Spleen (tissue), 11 donors: ENCODE data around the gene GATA6. TPM values are rescaled to one million over a fixed set of nuclear protein-coding genes. Genes with fewer than 3 reads are reported as not detected.
"Not testable (repeated sequence)": the region's sequence is repeated elsewhere in the genome, so short reads cannot be mapped to it uniquely, and the experiment has no call there.

Experiments
- DNase-seq: peaks from one replicate; pipeline ENCODE4 v3.0.0-alpha.2; 2020
- H3K27ac ChIP-seq, 8 donors: fragments of 200-600 bp; sonication (generic) in 7 of 8; 1 replicate in 4 of 8; 2 replicates in 4 of 8; pipeline versions ENCODE4 v1.5.0 to v1.8.0; 2016 to 2021; ENCODE audit warnings: inconsistent platforms in 4 of 8, mild to moderate bottlenecking in 4 of 8, moderate library complexity in 1 of 8
- H3K27me3 ChIP-seq, 7 donors: fragments of 200-600 bp; sonication (generic) in 6 of 7; replicated peaks in 1 of 7; 1 replicate in 4 of 7; 2 replicates in 3 of 7; pipeline versions ENCODE4 v1.5.0 to v1.8.0; 2016 to 2021; ENCODE audit warnings: inconsistent platforms in 3 of 7, mild to moderate bottlenecking in 1 of 7
- H3K36me3 ChIP-seq, 6 donors: fragments of 200-600 bp; sonication (generic) in 5 of 6; 1 replicate in 4 of 6; 2 replicates in 2 of 6; pipeline versions ENCODE4 v1.5.0 to v1.8.0; 2016 to 2021; ENCODE audit warnings: inconsistent platforms in 2 of 6
- H3K4me1 ChIP-seq, 6 donors: fragments of 200-600 bp; sonication (generic) in 5 of 6; 1 replicate in 3 of 6; 2 replicates in 3 of 6; pipeline versions ENCODE4 v1.5.0 to v1.8.0; 2016 to 2021; ENCODE audit warnings: inconsistent platforms in 3 of 6
- H3K4me3 ChIP-seq, 8 donors: fragments of 200-600 bp; sonication (generic) in 7 of 8; 1 replicate in 4 of 8; 2 replicates in 4 of 8; pipeline versions ENCODE4 v1.5.0 to v1.8.0; 2016 to 2021; ENCODE audit warnings: inconsistent platforms in 4 of 8, mild to moderate bottlenecking in 4 of 8, moderate library complexity in 2 of 8
- H3K9me3 ChIP-seq, 8 donors: fragments of 200-600 bp; sonication (generic) in 7 of 8; 1 replicate in 4 of 8; 2 replicates in 4 of 8; pipeline versions ENCODE4 v1.5.0 to v1.8.0; 2016 to 2021; ENCODE audit warnings: inconsistent platforms in 4 of 8
- CTCF ChIP-seq, 11 experiments: fragments of 200-600 bp in 7 of 11; fragments of 450-650 bp in 4 of 11; sonication (generic) in 4 of 11; IDR thresholded peaks in 8 of 11; conservative IDR thresholded peaks in 3 of 11; 1 replicate in 7 of 11; 2 replicates in 4 of 11; pipeline versions ENCODE4 v1.4.0 to v1.8.0; 2016 to 2021; ENCODE audit warnings: antibody characterized with exemption in 11 of 11, inconsistent platforms in 4 of 11, mild to moderate bottlenecking in 1 of 11
- POLR2A ChIP-seq, 3 donors: fragments of 450-650 bp; IDR thresholded peaks; one replicate each; pipeline ENCODE4 v1.5.1; 2017; ENCODE audit warnings: antibody characterized with exemption in 3 of 3, mild to moderate bottlenecking in 1 of 3
- POLR2AphosphoS5 ChIP-seq, 3 donors: sonication (generic); formaldehyde crosslinking; IDR thresholded peaks; one replicate each; pipeline ENCODE4 v1.5.1; 2017; ENCODE audit warnings: antibody characterized with exemption in 3 of 3
- WGBS, 5 donors: extraction: QIAGEN DNeasy Blood & Tissue Kit in 3 of 5; methylation state at CpG; one replicate each; pipeline versions ENCODE4 v1.1.5 to v1.1.7; 2013 to 2018; 5-methylcytosine and 5-hydroxymethylcytosine counted together
- intact Hi-C: fragments of 100-400 bp; cut with DNase I; formaldehyde crosslinking; loops from one replicate; pipeline ENCODE4 v1.15.0; 2023; ENCODE audit warnings: low total_unique reads
- polyA plus RNA-seq, 3 donors: library from polyadenylated mRNA; stranded (reverse); fragments of 200-250 nt; gene quantifications; one replicate each; pipeline ENCODE4 v1.2.1, GENCODE V29; 2013
- total RNA-seq, 7 donors: library from RNA; depleted of rRNA in 3 of 7; stranded (reverse); fragments of >200 nt in 3 of 7; fragmentation: NEBNext Ultra II Directional in 4 of 7; extraction: Animal tissue kit (Norgen Biotek cat#: 25700) in 4 of 7; gene quantifications; one replicate each; pipeline versions ENCODE4 v1.1.0 to v1.2.1, GENCODE V29; 2016 to 2021
- donor health status: healthy with polysubstance abuse.
- donor health status: DM: no; HTN: no; CAD: no; lungs with moderate emphysema.
- donor health status: DM: no; HTN: no; CAD: no.
- donor health status: Bipolar disorder and iron deficiency.
- donor health status: healthy.
- donor health status: DM: no; HTN: no; CAD: no.
- donor health status: DM: yes; HTN: yes; CAD: no.

GATA6 gene
- total and polyA plus RNA-seq, 10 donors: 4.2 to 65.3 (median 34.8) TPM

DNA sequence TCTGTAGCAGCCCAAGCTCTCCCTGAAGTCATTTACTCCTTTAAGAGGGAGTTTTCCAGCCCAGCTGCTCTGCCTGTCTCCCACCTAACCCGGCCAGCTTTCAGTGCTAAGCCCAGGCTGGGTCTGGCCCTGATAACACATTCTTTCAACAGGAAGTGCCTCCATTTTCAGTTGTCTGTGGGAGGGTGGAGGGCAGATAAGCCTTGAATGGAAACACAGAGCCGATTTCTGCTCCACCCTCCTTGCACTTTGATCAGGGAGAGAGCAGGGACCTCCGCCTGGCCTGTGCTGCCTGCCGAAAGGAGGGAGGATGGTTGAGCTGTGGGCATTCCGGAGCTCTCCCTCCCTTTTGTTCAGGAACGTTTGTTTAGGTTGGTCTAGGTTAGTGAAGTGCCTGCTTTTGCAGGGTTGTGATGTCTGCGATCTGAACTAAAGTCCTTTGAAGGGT, 24.8 kb downstream of the GATA6 start:
- Histone ChIP-seq H3K4me1 (peaks cover 7 to 95% (median 31%) of the 10 kb centered on the region in 6 donors), H3K9me3 (no peaks in the 10 kb centered on the region), H3K27ac (peak overlapping the region in 6 of 8 donors; percentile 3 to 66 (median 46)), H3K27me3 (peaks cover 0 to 7% (median 0%) of the 10 kb centered on the region in 7 donors), H3K36me3 (peaks cover 0 to 3% (median 0%) of the 10 kb centered on the region in 6 donors), H3K4me3 (no peak overlapping the region)
- WGBS, 5 donors: 48 to 67% (median 58%) methylated on average over 7 of the region's 7 CpGs
- no peak for DNase-seq
- intact Hi-C loops: loop anchor here (10.0 kb wide), 1 partner anchor 371 kb away; no protein-coding TSS in a partner anchor
- peak in 2 of 3 donors; percentile 63 to 69 for TF ChIP-seq POLR2AphosphoS5 (IDR thresholded peaks at IDR 0.05)
- TF ChIP-seq CTCF (IDR thresholded peaks at IDR 0.05 in 8 of 11, conservative IDR thresholded peaks at IDR 0.05 in 3 of 11): no peak
- no peak for TF ChIP-seq POLR2A (IDR thresholded peaks at IDR 0.05)

- DNase-seq: no peak
- intact Hi-C loops: loop anchor here (10.0 kb wide), 1 partner anchor 370 kb away; no protein-coding TSS in a partner anchor
- 77 to 90% (median 86%) methylated on average over 11 of the region's 11 CpGs for WGBS, 5 donors
- peaks cover 0 to 3% (median 0%) of the 10 kb centered on the region in 6 donors for H3K36me3 ChIP-seq
- H3K4me3 ChIP-seq: no peak overlapping the region
- H3K4me1 ChIP-seq: peaks cover 3 to 91% (median 28%) of the 10 kb centered on the region in 6 donors
- TF ChIP-seq POLR2AphosphoS5 (IDR thresholded peaks at IDR 0.05) (peak in 2 of 3 donors; percentile 10 to 34), POLR2A (IDR thresholded peaks at IDR 0.05) (no peak), CTCF (IDR thresholded peaks at IDR 0.05 in 8 of 11, conservative IDR thresholded peaks at IDR 0.05 in 3 of 11) (no peak)
- peaks cover 0 to 7% (median 0%) of the 10 kb centered on the region in 7 donors for H3K27me3 ChIP-seq
- H3K9me3 ChIP-seq: no peaks in the 10 kb centered on the region
- H3K27ac ChIP-seq: peak overlapping the region in 2 of 8 donors; percentile 51 to 66
Observed at GRCh38 chr18:22195052-22195451, 25.7 kb downstream of the GATA6 start.

DNA sequence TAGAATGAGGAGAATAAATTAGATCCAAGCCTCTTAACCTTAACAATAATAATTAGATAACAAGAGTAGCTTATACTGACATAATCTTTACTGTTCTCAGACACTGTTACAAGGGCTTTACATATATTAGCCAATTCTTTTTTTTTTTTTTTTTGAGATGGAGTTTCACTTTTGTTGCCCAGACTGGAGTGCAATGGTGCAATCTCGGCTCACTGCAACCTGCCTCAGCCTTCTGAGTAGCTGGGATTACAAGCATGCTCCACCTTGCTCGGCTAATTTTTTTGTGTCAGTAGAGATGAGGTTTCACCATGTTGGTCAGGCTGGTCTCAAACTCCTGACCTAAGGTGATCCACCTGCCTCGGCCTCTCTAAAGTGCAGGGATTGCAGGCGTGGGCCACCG, 27.6 kb downstream of the GATA6 start:
- not testable (repeated sequence) for H3K4me3 ChIP-seq, DNase-seq, H3K9me3 ChIP-seq, H3K27me3 ChIP-seq
- WGBS, 5 donors: 78 to 91% (median 89%) methylated on average over 5 of the region's 5 CpGs
- Histone ChIP-seq H3K36me3 (peaks cover 0 to 20% (median 0%) of the 10 kb centered on the region in 6 donors), H3K27ac (peak overlapping the region in 2 of 8 donors; percentile 41 to 46), H3K4me1 (peaks cover 0 to 86% (median 21%) of the 10 kb centered on the region in 6 donors)
- intact Hi-C loops: loop anchor here (10.0 kb wide), 1 partner anchor 368 kb away; no protein-coding TSS in a partner anchor

- Histone ChIP-seq H3K4me3 (no peak overlapping the region), H3K4me1 (peaks cover 0 to 86% (median 21%) of the 10 kb centered on the region in 6 donors)
- intact Hi-C loops: loop anchor here (10.0 kb wide), 1 partner anchor 367 kb away; no protein-coding TSS in a partner anchor
Observed at GRCh38 chr18:22197668-22198067, 28.3 kb downstream of the GATA6 start.

More at GRCh38 chr18:22197668-22198067, 28.3 kb downstream of the GATA6 start:
- peak overlapping the region in 4 of 8 donors; percentile 1 to 46 (median 36) for H3K27ac ChIP-seq
- peaks cover 0 to 25% (median 0%) of the 10 kb centered on the region in 6 donors for H3K36me3 ChIP-seq
- no peaks in the 10 kb centered on the region for H3K9me3 ChIP-seq
- TF ChIP-seq POLR2A (IDR thresholded peaks at IDR 0.05) (no peak), POLR2AphosphoS5 (IDR thresholded peaks at IDR 0.05) (no peak), CTCF (IDR thresholded peaks at IDR 0.05 in 8 of 11, conservative IDR thresholded peaks at IDR 0.05 in 3 of 11) (no peak)
- no peak for DNase-seq
- peaks cover 0 to 7% (median 0%) of the 10 kb centered on the region in 7 donors for H3K27me3 ChIP-seq
- 67 to 80% (median 71%) methylated on average over 2 of the region's 2 CpGs for WGBS, 5 donors
